Mucosa of stomach (tissue), 1 donor: ENCODE data around the gene DNASE1L2.

ENCODE experiments used
- H3K27me3 ChIP-seq: one replicate; pipeline ENCODE4 v1.7.0; 2013; ENCODE audit warnings: mild to moderate bottlenecking, low read length; ENCODE audit not compliant: control insufficient read depth, insufficient read depth
- H3K36me3 ChIP-seq: one replicate; pipeline ENCODE4 v1.7.0; 2013; ENCODE audit warnings: low read length; ENCODE audit not compliant: control insufficient read depth, insufficient read depth
- H3K4me1 ChIP-seq: one replicate; pipeline ENCODE4 v1.7.0; 2013; ENCODE audit warnings: mild to moderate bottlenecking, low read length; ENCODE audit not compliant: control insufficient read depth, insufficient read depth
- H3K4me3 ChIP-seq: one replicate; pipeline ENCODE4 v1.7.0; 2013; ENCODE audit warnings: low read length
- H3K9ac ChIP-seq: one replicate; pipeline ENCODE4 v1.7.0; 2013; ENCODE audit warnings: mild to moderate bottlenecking, low read length, moderate library complexity
- H3K9me3 ChIP-seq: one replicate; pipeline ENCODE4 v1.7.0; 2013; ENCODE audit warnings: mild to moderate bottlenecking, low read length, moderate library complexity; ENCODE audit not compliant: control insufficient read depth
- donor health status: Pancreatic carcinoma.

DNASE1L2 gene

DNA sequence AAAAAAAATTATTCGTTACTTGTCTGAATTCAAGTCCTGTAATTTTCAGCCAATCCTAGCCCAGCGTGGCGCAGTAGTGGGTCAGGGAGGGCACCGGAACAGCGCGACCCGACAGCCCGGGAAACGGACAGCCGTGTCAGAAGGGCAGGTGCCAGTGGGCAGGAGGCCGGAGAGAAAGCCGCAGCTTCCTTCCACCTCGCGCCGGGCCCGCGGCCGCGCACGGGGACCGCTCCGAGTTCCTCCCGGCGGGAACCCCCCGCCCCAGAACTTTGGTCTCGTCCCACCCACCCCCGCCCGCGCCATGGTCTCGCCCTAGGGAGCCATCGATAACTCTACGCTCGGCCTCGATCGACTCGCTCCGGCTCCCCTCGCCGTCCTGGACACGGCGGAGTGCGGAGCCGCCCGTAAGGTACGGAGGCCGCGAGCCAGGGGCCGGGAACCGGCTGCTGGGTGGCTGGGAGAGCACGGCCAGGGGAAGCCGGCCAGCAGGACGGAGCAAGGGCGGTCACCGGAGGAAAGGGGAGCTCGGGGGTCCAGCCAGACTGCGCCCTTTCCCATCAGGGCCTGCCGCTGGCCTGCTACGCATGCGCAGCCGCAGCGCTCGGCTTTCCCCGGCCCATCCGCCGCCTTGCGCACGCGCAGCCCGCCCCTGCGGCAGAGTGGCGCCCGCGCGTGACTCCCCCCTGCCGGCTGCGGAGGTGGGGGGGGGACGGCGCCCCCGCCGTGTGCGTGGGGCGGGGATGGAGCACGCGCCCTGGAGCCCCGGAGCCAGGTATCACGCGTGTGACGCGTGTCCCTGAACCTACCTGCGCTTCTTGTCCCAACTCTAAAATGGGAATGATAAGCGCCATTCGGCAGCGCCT is 30.9 kb upstream of the DNASE1L2 start, which contains the start of gene MLST8:
TSS of gene MLST8 (plus strand) at position 351 of the 863 bp plus-strand sequence. CDS start 632 bp downstream, outside the sequence.
- Histone ChIP-seq H3K9ac (peak within 1 kb of the TSS; percentile 89), H3K27me3 (no peaks in the 10 kb centered on the region), H3K36me3 (peaks cover 4% of the 10 kb centered on the region), H3K4me1 (peaks cover 13% of the 10 kb centered on the region), H3K9me3 (no peaks in the 10 kb centered on the region), H3K4me3 (peak within 1 kb of the TSS; percentile 87)

- no peaks in the 10 kb centered on the region for H3K27me3 ChIP-seq
- no peaks in the 10 kb centered on the region for H3K9me3 ChIP-seq
- peaks cover 4% of the 10 kb centered on the region for H3K36me3 ChIP-seq
- peak overlapping the region; percentile 87 for H3K4me3 ChIP-seq
- peaks cover 13% of the 10 kb centered on the region for H3K4me1 ChIP-seq
- H3K9ac ChIP-seq = peak overlapping the region; percentile 89
Observed at GRCh38 chr16:2205967-2206313, 30.3 kb upstream of the DNASE1L2 start.

DNA sequence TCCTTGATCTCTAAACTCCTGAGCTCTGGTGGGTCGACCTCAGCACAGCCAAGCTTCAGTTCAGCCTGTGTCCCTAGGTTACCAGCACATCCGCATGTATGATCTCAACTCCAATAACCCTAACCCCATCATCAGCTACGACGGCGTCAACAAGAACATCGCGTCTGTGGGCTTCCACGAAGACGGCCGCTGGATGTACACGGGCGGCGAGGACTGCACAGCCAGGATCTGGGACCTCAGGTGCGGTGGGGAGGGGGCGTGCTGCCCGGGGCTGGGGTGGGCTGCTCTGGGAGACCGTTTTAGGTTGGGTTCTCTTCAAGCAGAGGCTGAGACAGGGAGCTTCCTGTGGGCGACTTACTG is 29.8 kb upstream of the DNASE1L2 start:
- H3K9ac ChIP-seq = peak overlapping the region; percentile 89
- peaks cover 4% of the 10 kb centered on the region for H3K36me3 ChIP-seq
- H3K9me3 ChIP-seq = no peaks in the 10 kb centered on the region
- H3K4me3 ChIP-seq = peak overlapping the region; percentile 87
- H3K4me1 ChIP-seq = peaks cover 13% of the 10 kb centered on the region
- H3K27me3 ChIP-seq = no peaks in the 10 kb centered on the region

DNA sequence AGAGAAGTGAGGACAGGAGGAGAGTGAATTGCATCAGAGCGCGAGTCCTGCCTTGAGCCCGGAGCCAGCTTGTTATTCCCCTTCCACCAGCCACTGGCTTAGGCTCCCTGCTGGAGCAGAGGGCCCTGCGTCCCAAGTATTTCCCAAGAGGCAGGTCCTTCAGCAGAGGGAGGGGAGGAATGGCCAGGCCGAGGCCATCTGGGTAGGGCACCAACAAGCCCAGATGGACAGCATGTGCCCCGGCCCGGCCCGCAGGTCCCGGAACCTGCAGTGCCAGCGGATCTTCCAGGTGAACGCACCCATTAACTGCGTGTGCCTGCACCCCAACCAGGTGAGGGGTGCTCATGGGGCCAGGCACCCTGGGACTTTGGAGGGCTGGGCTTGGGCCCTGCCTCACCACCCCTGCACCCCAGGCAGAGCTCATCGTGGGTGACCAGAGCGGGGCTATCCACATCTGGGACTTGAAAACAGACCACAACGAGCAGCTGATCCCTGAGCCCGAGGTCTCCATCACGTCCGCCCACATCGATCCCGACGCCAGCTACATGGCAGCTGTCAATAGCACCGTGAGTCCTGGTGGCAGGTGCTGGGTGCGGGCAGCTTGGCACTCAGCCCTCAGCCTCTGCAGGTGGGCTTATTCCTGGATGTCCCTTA is 29.3 kb upstream of the DNASE1L2 start:
- H3K36me3 ChIP-seq = peaks cover 4% of the 10 kb centered on the region
- H3K9ac ChIP-seq = peak overlapping the region; percentile 89
- no peak overlapping the region for H3K4me3 ChIP-seq
- H3K4me1 ChIP-seq = peaks cover 16% of the 10 kb centered on the region
- H3K27me3 ChIP-seq = no peaks in the 10 kb centered on the region
- H3K9me3 ChIP-seq = no peaks in the 10 kb centered on the region

DNA sequence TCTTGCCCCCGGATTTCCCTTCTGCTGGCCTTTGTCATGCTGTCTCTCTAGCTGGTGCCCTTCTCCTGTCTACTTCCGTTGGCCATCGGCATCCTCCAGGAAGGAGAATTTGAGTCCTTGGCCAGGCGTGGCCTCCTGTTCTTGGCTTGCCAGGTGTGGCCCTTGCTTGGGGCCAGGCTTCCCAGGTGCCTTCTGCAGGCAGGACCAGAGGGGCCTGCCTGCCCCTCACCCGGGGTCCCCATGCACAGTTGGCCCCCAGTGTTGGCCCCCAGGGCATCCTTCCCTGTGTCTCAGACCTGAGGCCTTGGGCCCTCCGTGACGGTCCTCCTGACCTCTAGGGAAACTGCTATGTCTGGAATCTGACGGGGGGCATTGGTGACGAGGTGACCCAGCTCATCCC is 28.4 kb upstream of the DNASE1L2 start:
- H3K9me3 ChIP-seq = no peaks in the 10 kb centered on the region
- no peak overlapping the region for H3K4me3 ChIP-seq
- H3K27me3 ChIP-seq = no peaks in the 10 kb centered on the region
- H3K9ac ChIP-seq = no peak overlapping the region
- peaks cover 25% of the 10 kb centered on the region for H3K4me1 ChIP-seq
- H3K36me3 ChIP-seq = peaks cover 4% of the 10 kb centered on the region

DNA sequence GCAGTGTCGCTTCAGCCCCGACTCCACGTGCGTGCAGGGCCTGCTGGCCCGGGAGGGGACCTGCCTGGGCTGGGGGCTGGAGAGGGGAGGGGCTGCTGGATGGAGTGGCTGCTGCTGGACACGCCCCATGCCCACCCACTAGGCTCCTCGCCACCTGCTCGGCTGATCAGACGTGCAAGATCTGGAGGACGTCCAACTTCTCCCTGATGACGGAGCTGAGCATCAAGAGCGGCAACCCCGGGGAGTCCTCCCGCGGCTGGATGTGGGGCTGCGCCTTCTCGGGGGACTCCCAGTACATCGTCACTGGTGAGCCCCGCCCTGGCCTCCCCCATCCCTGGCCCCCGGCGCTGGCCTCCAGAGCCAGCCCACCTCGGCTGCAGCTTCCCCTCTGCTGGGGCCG is 27.9 kb upstream of the DNASE1L2 start:
- H3K27me3 ChIP-seq = no peaks in the 10 kb centered on the region
- no peak overlapping the region for H3K9ac ChIP-seq
- H3K9me3 ChIP-seq = no peaks in the 10 kb centered on the region
- H3K4me3 ChIP-seq = no peak overlapping the region
- peaks cover 30% of the 10 kb centered on the region for H3K4me1 ChIP-seq
- peaks cover 4% of the 10 kb centered on the region for H3K36me3 ChIP-seq

GRCh38 chr16:2208772-2209171 is 27.5 kb upstream of the DNASE1L2 start:
- H3K9me3 ChIP-seq = no peaks in the 10 kb centered on the region
- no peak overlapping the region for H3K4me3 ChIP-seq
- H3K4me1 ChIP-seq = peaks cover 34% of the 10 kb centered on the region
- H3K36me3 ChIP-seq = peaks cover 4% of the 10 kb centered on the region
- H3K9ac ChIP-seq = no peak overlapping the region
- H3K27me3 ChIP-seq = no peaks in the 10 kb centered on the region

GRCh38 chr16:2209258-2210008 is 26.8 kb upstream of the DNASE1L2 start:
- H3K27me3 ChIP-seq = no peaks in the 10 kb centered on the region
- no peak overlapping the region for H3K4me3 ChIP-seq
- peaks cover 33% of the 10 kb centered on the region for H3K4me1 ChIP-seq
- peaks cover 4% of the 10 kb centered on the region for H3K36me3 ChIP-seq
- H3K9me3 ChIP-seq = no peaks in the 10 kb centered on the region
- no peak overlapping the region for H3K9ac ChIP-seq

GRCh38 chr16:2210009-2210332 is 26.3 kb upstream of the DNASE1L2 start:
- Histone ChIP-seq H3K9ac (no peak overlapping the region), H3K9me3 (no peaks in the 10 kb centered on the region), H3K36me3 (peaks cover 4% of the 10 kb centered on the region), H3K4me1 (peaks cover 29% of the 10 kb centered on the region), H3K27me3 (no peaks in the 10 kb centered on the region), H3K4me3 (no peak overlapping the region)

DNA sequence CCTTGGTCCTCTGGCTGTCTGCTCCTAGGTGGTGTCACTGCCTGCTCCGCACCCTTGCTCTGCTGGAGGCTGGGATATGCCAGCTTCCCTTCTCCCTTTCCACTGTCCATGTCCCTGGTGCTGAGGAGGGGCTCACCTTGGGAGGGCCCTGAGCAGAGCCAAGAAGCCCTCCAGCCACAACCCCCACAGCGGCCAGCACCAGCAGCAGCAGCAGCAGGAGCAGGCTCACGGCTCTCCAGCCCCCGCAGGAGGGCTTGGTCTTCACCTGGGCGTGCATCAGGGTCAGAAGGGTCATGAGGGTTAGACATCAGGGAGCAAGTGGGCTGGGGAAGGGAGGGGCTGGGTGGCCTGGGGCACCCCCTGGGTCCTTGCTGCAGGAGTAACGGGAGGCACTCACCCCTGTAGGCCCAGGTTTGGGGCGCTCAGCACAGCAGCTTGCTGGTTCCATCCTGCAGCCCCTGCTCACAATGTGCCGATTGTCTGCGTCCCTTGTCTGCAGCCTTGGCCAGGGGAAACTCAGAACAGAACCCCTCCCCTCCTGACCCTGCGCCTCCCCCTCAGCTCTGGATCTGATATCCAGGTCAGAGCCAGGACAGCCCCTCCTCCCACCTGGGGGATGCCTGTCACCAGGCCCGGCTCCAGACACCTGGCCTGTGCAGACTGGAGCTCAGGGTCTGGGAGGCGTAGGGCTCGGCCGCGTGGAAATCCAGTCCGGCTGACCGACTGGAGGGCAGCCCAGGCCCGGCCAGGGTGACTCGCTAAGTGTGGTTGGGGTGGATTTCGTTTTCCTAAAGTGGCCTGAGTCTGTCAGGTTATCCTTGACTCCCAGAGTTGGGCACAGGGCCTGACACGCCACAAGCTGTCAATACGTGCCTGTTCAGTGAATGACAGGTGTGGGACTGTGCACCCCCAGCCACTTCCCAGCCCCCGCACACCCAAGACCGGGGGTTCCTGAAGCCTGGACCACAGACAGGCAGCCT is 25.6 kb upstream of the DNASE1L2 start, which contains the start of gene BRICD5:
TSS of gene BRICD5 (minus strand) at position 478 of the 980 bp plus-strand sequence. CDS start at position 448, 30 bp downstream.
- no peaks in the 10 kb centered on the region for H3K27me3 ChIP-seq
- no peak within 1 kb of the TSS for H3K9ac ChIP-seq
- no peaks in the 10 kb centered on the region for H3K9me3 ChIP-seq
- no peak within 1 kb of the TSS for H3K4me3 ChIP-seq
- peaks cover 4% of the 10 kb centered on the region for H3K36me3 ChIP-seq
- peaks cover 29% of the 10 kb centered on the region for H3K4me1 ChIP-seq

DNA sequence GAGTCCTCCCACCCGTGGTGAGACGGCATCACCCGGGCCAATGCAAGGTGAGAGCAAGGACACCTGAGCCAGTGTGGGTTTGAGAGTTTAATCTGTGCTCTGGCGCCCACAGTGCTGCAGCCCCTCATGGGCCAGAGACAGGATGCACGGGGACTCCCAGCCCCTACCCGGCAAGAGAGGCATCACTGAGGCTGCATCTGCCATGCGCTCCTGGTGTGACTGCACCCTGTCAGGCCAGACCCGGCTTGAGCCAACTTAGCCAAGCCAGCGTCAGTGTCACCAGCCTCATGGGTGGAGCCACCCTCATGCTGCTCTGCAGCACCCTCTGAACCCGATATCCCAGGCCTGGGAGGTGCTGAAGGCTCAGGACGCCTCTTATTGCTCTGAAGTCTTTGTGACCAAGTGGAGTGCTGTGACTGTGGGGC is 24.3 kb upstream of the DNASE1L2 start:
- peaks cover 4% of the 10 kb centered on the region for H3K36me3 ChIP-seq
- no peaks in the 10 kb centered on the region for H3K27me3 ChIP-seq
- H3K9ac ChIP-seq = no peak overlapping the region
- H3K4me1 ChIP-seq = peaks cover 22% of the 10 kb centered on the region
- H3K4me3 ChIP-seq = no peak overlapping the region
- no peaks in the 10 kb centered on the region for H3K9me3 ChIP-seq
